ENCODE measurements around the gene CDR2. TPM values are rescaled to one million over a fixed set of nuclear protein-coding genes. Genes with fewer than 3 reads are reported as not detected.
A peak's percentile ranks its signal among the peaks of the same experiment; 100 is the strongest.

CDR2 gene
- total RNA-seq, 1 experiment from 2014 or later = 29.3 TPM

- CTCF ChIA-PET = no interaction called here
- Histone ChIP-seq H3K27ac (peak overlapping the region; percentile 45; the same call in 1 of the 2 replicates), H3K9me3 (ENCODE audit: insufficient read depth, low read depth) (no peaks in the 10 kb centered on the region), H3K9me2 (ENCODE audit: insufficient read depth) (no peaks in the 10 kb centered on the region), H3K36me3 (ENCODE audit: low read depth) (peaks cover 10% of the 10 kb centered on the region; the same call in 1 of the 2 replicates), H3K4me3 (peak overlapping the region; percentile 95), H2AFZ (peak overlapping the region; percentile 82), H3F3A (ENCODE audit: insufficient read depth, low read depth) (peaks cover 36% of the 10 kb centered on the region), H3K79me2 (ENCODE audit: low read depth) (peaks cover 55% of the 10 kb centered on the region), H3K27me3 (ENCODE audit: insufficient read depth, low read depth) (no peaks in the 10 kb centered on the region), H3K4me1 (replicated peaks; ENCODE audit: insufficient read depth) (peaks cover 46% of the 10 kb centered on the region), H3K4me2 (peak overlapping the region; percentile 93), H4K20me1 (ENCODE audit: insufficient read depth) (no peaks in the 10 kb centered on the region; the same call in 1 of the 2 replicates)
- POLR2A ChIA-PET (ENCODE audit: unreplicated experiment) = interaction anchor here (0.6 kb wide), 1 partner anchor 24 kb away, joined by 3 read pairs; no protein-coding TSS in a partner anchor
- intact Hi-C loops (cut with micrococcal nuclease; ENCODE audit: unreplicated experiment) = loop anchor here (1.0 kb wide), 2 partner anchors 24 to 183 kb away; no protein-coding TSS in a partner anchor
- TF ChIP-seq EZH2 (IDR thresholded peaks at IDR 0.05; ENCODE audit: low read depth) = no peak
- TF ChIP-seq, protein P1, sequence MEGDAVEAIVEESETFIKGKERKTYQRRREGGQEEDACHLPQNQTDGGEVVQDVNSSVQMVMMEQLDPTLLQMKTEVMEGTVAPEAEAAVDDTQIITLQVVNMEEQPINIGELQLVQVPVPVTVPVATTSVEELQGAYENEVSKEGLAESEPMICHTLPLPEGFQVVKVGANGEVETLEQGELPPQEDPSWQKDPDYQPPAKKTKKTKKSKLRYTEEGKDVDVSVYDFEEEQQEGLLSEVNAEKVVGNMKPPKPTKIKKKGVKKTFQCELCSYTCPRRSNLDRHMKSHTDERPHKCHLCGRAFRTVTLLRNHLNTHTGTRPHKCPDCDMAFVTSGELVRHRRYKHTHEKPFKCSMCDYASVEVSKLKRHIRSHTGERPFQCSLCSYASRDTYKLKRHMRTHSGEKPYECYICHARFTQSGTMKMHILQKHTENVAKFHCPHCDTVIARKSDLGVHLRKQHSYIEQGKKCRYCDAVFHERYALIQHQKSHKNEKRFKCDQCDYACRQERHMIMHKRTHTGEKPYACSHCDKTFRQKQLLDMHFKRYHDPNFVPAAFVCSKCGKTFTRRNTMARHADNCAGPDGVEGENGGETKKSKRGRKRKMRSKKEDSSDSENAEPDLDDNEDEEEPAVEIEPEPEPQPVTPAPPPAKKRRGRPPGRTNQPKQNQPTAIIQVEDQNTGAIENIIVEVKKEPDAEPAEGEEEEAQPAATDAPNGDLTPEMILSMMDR (conservative IDR thresholded peaks at IDR 0.05) = no peak
- peak in 1 of 2 experiments; percentile 34 for DNase-seq
- no TSS peak for BruUV-seq (replicated peaks)
Observed at GRCh38 chr16:22373662-22374310, 633 bp downstream of the CDR2 start.

DNA sequence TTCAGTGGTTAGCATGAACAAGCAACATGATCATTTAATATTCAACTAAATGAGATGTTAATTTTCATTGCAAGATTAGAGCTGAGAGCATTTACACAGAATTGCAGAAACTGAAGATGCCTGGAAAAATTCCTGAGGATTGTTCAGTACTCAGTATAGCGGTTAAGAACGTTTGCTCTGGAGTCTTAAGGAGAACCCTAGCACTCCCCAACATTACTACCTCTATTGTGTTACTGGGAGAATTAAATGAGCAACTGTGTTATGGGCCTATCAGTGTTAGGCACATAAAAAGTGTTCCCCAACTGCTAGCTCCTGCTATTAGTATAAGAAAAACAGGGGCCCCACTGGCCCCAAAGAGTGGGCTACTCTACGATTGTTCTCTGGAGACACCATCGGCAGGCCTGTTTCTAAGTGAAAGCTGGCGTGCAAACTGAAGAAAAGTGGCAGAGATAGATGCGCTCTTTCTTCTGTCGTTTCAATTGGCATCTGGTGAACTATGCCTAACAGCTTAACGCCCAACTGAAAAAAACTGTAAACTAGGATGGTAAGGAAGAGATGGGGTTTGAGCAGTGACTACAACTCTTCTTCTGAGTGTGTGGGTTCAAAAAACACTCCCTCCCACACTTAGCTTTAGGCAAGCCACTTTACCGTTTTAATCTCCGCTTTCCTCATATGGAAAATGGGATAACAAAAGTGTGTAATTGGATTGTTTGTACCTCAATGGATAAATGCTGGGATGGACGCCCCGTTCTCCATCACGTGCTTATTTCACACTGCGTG, 1.3 kb downstream of the CDR2 start:
- Histone ChIP-seq H3F3A (ENCODE audit: insufficient read depth, low read depth) (peaks cover 39% of the 10 kb centered on the region), H3K4me3 (peak overlapping the region; percentile 95), H3K9me3 (ENCODE audit: insufficient read depth, low read depth) (no peaks in the 10 kb centered on the region), H3K4me2 (peak overlapping the region; percentile 93), H3K27ac (peak overlapping the region; percentile 61), H3K27me3 (ENCODE audit: insufficient read depth, low read depth) (no peaks in the 10 kb centered on the region), H3K79me2 (ENCODE audit: low read depth) (peaks cover 62% of the 10 kb centered on the region), H4K20me1 (ENCODE audit: insufficient read depth) (no peaks in the 10 kb centered on the region; the same call in 1 of the 2 replicates), H3K4me1 (replicated peaks; ENCODE audit: insufficient read depth) (peaks cover 53% of the 10 kb centered on the region), H2AFZ (peak overlapping the region; percentile 82), H3K36me3 (ENCODE audit: low read depth) (peaks cover 16% of the 10 kb centered on the region; the same call in 1 of the 2 replicates), H3K9me2 (ENCODE audit: insufficient read depth) (no peaks in the 10 kb centered on the region)
- ChIA-PET POLR2A (ENCODE audit: unreplicated experiment) (interaction anchor here (0.6 kb wide), 3 partner anchors 14 to 24 kb away, joined by 3 to 4 read pairs (median 3); no protein-coding TSS in a partner anchor), CTCF (no interaction called here)
- TSS peak; percentile 49 for BruUV-seq (replicated peaks)
- TF ChIP-seq, protein P1 (conservative IDR thresholded peaks at IDR 0.05) = no peak
- no peak for TF ChIP-seq EZH2 (IDR thresholded peaks at IDR 0.05; ENCODE audit: low read depth)
- intact Hi-C loops (cut with micrococcal nuclease; ENCODE audit: unreplicated experiment) = no loop called here
- DNase-seq = no peak

DNA sequence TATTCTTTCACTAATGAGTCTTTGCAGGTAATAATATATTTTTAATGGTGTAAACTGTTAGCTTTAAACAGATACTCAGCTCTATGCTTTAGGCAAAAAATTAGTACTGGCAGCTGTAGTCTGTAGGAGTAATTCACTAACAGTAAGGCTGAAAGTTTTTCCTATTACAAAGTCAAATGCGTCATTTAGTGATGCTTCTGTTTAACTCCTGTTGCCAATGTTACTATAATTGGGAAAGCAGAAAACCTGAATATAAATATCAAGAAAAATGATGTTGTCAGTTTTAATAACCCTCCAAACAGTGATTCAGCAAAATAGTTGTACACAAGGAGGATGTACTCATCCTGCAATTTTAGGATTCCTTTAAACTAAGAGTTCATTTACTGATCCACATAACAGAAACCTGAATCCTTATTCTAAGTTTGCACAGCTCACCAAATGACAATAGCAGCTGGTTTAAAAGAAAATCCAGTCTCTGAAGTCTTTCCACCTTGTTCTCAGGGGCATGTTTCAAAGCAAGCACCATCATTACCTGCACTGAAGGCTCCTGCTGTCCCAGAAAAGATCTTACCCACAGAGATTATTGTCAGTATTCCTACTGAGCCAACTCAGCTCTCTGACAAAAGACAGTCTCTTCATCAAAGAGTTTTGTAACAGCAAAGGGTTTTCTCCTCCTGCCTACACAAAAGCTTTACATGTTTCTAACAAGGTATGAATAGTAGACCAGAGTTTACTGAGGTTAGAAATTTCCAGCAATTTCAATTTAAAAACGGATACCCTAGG, 4.2 kb downstream of the CDR2 start:
- intact Hi-C loops (cut with micrococcal nuclease; ENCODE audit: unreplicated experiment) = no loop called here
- no peaks in the 10 kb centered on the region for H3K9me3 ChIP-seq (ENCODE audit: insufficient read depth, low read depth)
- peak overlapping the region; percentile 16; the same call in 1 of the 2 replicates for H3K4me3 ChIP-seq
- H3K36me3 ChIP-seq (ENCODE audit: low read depth) = peaks cover 16% of the 10 kb centered on the region; the same call in 1 of the 2 replicates
- no peaks in the 10 kb centered on the region for H3K9me2 ChIP-seq (ENCODE audit: insufficient read depth)
- H3K27ac ChIP-seq = peak overlapping the region; percentile 71
- DNase-seq = no peak
- no peaks in the 10 kb centered on the region for H3K27me3 ChIP-seq (ENCODE audit: insufficient read depth, low read depth)
- H3K79me2 ChIP-seq (ENCODE audit: low read depth) = peaks cover 90% of the 10 kb centered on the region
- TF ChIP-seq, protein P1 (conservative IDR thresholded peaks at IDR 0.05) = no peak
- no peak for TF ChIP-seq EZH2 (IDR thresholded peaks at IDR 0.05; ENCODE audit: low read depth)
- peaks cover 65% of the 10 kb centered on the region for H3K4me1 ChIP-seq (replicated peaks; ENCODE audit: insufficient read depth)
- peaks cover 42% of the 10 kb centered on the region for H3F3A ChIP-seq (ENCODE audit: insufficient read depth, low read depth)
- H4K20me1 ChIP-seq (ENCODE audit: insufficient read depth) = no peaks in the 10 kb centered on the region; the same call in none of the 2 replicates
- no peak overlapping the region for H2AFZ ChIP-seq
- POLR2A ChIA-PET (ENCODE audit: unreplicated experiment) = interaction anchor here (0.5 to 0.6 kb wide), 2 partner anchors 27 to 164 kb away, joined by 3 read pairs; no protein-coding TSS in a partner anchor
- peak overlapping the region; percentile 93 for H3K4me2 ChIP-seq
- CTCF ChIA-PET = interaction anchor here (0.7 kb wide), 1 partner anchor 1504 kb away, joined by 7 read pairs; no protein-coding TSS in a partner anchor
- BruUV-seq (replicated peaks) = no TSS peak
